KMS-11 (cell line): ENCODE results near the gene FER.

Source experiments
- H2AFZ ChIP-seq: fragments of 200-600 bp; sonication (generic); 2 replicates; pipeline ENCODE4 v1.6.1; 2016; ENCODE audit warnings: antibody characterized with exemption, mixed run types, low read depth
- H3K27ac ChIP-seq: fragments of 200-600 bp; sonication (generic); 2 replicates; pipeline ENCODE4 v1.6.1; 2016; ENCODE audit warnings: mild to moderate bottlenecking, mixed run types
- H3K27me3 ChIP-seq: fragments of 200-600 bp; sonication (generic); 2 replicates; pipeline ENCODE4 v1.6.1; 2017; ENCODE audit warnings: mild to moderate bottlenecking, low read depth, mixed run types, moderate library complexity; ENCODE audit not compliant: insufficient read depth
- H3K36me3 ChIP-seq: fragments of 200-600 bp; sonication (generic); 2 replicates; pipeline ENCODE4 v1.6.1; 2017; ENCODE audit warnings: mild to moderate bottlenecking, mixed run types; ENCODE audit not compliant: insufficient read depth
- H3K4me1 ChIP-seq: fragments of 200-600 bp; sonication (generic); 2 replicates; pipeline ENCODE4 v1.6.1; 2016; ENCODE audit warnings: mild to moderate bottlenecking, low read depth, mixed run types; ENCODE audit not compliant: poor library complexity, severe bottlenecking
- H3K4me2 ChIP-seq: fragments of 200-600 bp; sonication (generic); 2 replicates; pipeline ENCODE4 v1.7.0; 2016; ENCODE audit warnings: mild to moderate bottlenecking, mixed run types
- H3K4me3 ChIP-seq: fragments of 200-600 bp; sonication (generic); IDR thresholded peaks from 2 replicates; pipeline ENCODE4 v1.6.1; 2017; ENCODE audit warnings: low read depth, low read length, mixed read lengths; ENCODE audit not compliant: insufficient read depth
- H3K79me2 ChIP-seq: fragments of 200-600 bp; sonication (generic); 2 replicates; pipeline ENCODE4 v1.6.1; 2016; ENCODE audit warnings: low read depth, mixed run types; ENCODE audit not compliant: insufficient read depth
- H3K9ac ChIP-seq: fragments of 200-600 bp; sonication (generic); 2 replicates; pipeline ENCODE4 v1.6.1; 2016; ENCODE audit warnings: mild to moderate bottlenecking, mixed run types
- H4K20me1 ChIP-seq: fragments of 200-600 bp; sonication (generic); 2 replicates; pipeline ENCODE4 v1.6.1; 2016; ENCODE audit warnings: mild to moderate bottlenecking, mixed run types; ENCODE audit not compliant: insufficient read depth
- CTCF ChIP-seq: fragments of 200-600 bp; sonication (generic); conservative IDR thresholded peaks from 2 replicates; pipeline ENCODE4 v1.6.1; 2017; ENCODE audit warnings: low read depth, mild to moderate bottlenecking, antibody characterized with exemption, low read length, moderate library complexity, mixed read lengths

The FER gene

DNA sequence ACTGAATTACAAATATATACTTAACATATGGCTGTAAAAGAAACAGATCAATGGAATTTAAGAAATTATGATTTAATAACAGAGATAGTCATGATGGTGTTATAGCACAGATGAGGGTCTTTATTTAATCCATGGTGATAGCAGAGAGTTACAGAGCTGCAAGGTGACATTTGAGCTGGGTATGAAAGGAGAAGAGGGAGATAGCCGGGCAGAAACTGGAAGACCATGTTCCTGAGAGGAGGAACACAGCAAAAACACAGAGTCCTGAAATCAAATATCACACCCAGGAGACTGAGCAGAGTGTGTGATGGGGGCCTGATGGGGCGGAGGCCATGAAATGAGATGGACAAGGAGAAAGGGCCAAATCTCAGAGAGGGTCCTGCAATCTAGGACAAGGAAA is 498.7 kb downstream of the FER start:
- Histone ChIP-seq H3K27me3 (no peaks in the 10 kb centered on the region), H2AFZ (no peak overlapping the region), H3K79me2 (no peaks in the 10 kb centered on the region), H3K4me1 (peaks cover 10% of the 10 kb centered on the region), H3K27ac (no peak overlapping the region), H3K36me3 (no peaks in the 10 kb centered on the region), H3K9ac (no peak overlapping the region), H3K4me3 (no peak overlapping the region), H3K4me2 (no peak overlapping the region), H4K20me1 (no peaks in the 10 kb centered on the region)
- no peak for TF ChIP-seq CTCF
